NCI-H2171 treated with DMSO at 0.1 percent for 48 hours (cell line): ENCODE results near the gene OR5H6.
"Not testable (repeated sequence)": the region's sequence is repeated elsewhere in the genome, so short reads cannot be mapped to it uniquely, and the experiment has no call there.

Experiments
- DNase-seq: peaks from one replicate; lab custom pipeline; 2025; lab: John Stamatoyannopoulos, UW

Gene OR5H6

DNA sequence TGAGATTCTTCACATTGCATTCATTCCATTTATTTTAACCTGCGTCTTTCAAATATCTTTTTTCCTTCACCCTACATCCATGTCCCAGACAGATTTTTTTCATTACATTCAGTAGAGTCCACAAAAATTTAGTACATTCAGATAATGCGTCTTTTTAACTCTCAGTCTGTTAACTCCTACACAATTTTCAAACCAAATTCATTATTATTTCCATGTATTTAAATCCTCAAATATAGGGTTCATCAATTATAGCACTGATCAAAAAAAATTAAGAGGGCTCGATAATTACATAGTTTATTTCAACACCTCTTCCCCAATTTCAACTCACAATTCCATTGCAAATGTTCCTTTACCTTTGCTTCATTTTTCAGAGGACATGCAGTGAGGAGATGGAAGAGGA is at the start of gene OR5H6:
Gene OR5H6, plus strand, starts transcription at position 301 of the 400 bp plus-strand sequence. Its CDS starts 89 bp downstream, at position 390.
- no peak for DNase-seq

DNA sequence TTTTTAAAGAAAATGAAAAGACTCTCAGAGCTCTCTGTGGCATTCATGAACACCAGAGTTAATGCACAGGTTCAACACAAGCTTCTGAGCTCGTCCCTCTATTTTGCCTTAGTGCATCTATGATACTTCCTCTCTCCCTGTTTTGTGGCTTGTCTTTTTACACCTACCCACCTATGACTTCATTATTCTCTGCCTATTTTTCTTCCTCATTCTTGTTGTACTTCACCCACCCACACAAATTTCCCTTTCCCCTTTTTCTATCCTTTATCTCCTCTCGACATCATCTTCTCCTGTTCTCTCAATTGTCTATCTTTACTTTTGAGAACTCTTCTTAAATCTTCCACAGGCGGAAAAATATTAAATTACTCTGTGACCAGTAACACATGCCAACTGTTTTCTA is 49.0 kb upstream of the OR5H6 start:
- no peak for DNase-seq

DNA sequence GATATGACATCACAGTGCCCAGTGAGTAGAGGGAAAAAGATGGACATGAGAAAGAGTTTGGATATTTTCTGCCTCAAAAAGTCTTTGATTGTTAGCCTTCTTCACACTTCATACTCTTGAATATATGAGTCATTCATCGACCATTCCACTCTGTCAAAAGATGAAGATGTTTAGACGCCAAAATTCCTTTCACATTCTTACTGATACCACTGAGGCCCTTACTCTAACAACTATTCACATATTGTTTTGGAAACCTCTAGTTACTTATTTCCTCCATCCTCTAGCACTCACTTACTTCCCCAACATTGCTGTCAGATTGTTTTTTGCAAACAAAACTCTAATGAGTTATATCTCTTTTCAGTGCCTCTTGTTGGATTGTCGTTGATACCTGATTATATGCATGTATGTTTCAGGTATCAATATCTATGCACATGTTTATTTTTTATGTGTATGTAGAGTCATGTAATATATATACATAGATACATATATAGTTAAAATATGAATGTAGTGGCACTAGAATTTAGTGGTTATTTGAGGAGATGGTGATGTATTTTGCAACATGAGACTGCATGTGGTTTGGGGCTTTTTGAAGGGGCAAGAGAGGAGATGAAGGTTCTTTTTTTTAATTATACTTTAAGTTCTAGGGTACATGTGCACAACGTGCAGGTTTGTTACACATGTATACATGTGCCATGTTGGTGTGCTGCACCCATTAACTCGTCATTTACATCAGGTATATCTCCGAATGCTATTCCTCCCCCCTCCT is 40.0 kb upstream of the OR5H6 start:
- DNase-seq = no peak

DNA sequence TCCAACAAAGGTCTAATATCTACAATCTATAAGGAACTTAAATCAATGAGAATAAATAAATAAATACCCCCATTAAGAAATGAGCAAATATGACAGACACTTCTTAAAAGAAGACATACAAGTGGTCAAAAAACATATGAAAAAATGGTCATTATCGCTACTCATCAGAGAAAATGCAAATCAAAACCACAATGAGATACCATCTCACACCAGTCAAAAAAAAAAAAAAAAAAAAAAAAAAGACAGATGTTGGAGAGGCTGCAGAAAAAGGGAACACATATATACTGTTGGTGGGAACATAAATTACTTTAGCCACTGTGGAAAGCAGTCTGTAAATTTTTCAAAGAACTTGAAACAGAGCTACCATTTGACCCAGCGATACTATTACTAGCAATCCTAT is 31.6 kb upstream of the OR5H6 start:
- DNase-seq = no peak

DNA sequence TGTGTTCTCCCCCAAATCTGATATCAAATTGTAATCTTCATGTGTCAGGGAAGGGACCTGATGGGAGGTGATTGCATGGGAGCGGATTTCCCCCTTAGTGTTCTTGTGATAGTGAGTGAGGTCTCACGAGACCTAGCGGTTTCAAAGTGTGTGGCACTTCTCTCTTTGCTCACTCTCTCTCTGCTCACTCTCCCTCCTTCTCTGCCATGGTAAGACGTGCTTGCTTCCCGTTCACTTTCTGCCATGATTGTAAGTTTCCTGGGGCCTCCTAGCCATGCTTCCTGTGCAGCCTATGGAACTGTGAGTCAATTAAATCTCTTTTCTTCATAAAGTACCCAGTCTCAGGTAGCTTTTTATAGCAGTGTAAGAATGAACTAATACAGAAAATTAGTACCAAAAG is 30.6 kb upstream of the OR5H6 start:
- DNase-seq = no peak

DNA sequence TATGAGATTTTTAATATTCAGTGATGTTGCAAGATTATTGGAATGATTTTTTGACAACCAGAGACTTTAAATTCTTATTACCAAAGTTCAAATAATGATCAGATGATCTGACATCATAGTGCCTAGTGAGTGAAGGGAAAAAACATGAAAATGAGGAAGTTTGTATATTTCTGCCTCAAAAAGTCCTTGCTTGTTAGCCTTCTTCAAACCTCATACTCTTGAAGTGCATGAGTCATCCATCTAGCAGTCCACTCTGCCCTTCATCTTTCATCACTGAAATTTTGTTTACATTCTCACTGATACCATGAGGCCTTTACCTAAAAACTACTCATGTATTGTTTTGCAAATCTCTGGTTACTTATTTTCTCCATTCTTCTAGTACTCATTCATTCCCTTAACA is 23.9 kb upstream of the OR5H6 start:
- no peak for DNase-seq

DNA sequence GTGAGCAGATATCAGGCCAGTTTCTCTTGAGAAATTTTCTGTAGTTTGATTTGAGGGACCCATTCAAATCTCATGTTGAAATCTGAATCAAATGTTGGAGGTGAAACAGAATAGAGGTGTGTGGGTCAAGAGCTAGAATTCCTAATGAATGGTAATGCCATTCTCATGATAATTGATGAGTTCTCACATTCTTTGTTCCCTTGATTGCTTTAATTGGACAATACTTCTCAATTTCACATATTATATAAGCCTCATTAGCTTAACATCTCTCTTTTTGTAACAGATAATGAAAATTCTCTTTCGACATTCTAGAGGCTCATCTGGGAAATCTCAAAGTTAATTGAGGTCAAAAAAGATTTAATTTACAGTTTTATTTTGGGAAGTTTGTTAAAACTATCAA is 21.9 kb upstream of the OR5H6 start:
- DNase-seq = no peak

DNA sequence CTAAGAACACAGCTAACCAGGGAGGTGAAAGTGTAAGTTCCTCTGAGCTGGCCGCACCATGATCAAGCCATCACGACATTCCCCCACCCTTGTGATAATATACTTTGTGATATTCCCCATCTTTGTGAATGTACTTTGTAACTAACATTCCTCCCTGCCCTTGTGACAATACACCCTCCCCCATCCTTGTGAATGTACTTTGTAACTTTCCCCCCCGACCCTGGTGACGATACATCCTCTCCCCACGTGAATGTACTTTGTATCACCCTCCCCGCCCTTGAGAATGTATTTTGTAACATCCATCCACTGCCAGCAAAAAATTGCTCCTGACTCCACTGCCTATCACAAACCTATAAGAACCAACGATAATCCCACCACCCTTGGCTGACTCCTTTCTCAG is 20.2 kb upstream of the OR5H6 start:
- DNase-seq = no peak

DNA sequence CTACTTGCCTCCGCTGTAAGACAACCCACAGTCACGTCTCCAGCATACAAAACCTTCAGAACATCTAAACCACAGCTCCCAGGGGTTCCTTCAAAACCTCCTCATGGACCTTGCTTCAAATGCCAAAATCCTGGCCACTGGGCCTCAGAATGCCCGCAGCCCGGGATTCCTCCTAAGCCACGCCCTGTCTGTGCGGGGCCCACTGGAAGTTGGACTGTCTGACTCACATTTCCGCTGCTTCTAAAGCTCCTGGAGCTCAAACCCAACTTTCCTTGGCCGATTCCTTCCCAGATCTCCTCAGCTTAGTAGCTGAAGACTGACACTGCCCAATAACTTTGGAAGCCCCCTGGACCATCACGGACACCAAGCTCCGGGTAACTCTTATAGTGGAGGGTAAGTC is 17.9 kb upstream of the OR5H6 start:
- no peak for DNase-seq

DNA sequence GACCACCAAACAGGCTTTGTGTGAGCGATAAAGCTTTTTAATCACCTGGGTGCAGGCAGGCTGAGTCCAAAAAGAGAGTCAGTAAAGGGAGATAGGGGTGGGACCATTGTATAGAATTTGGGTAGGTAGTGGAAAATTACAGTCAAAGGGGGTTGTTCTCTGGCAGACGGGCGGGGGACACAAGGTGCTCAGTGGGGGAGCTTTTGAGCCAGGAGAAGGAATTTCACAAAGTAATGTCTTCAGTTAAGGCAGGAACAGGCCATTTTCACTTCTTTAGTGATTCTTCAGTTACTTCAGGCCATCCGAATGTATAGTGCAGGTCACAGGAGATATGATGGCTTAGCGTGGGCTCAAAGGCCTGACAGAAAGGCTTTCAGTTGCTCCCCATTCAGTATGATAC is 8.0 kb upstream of the OR5H6 start:
- DNase-seq = not testable (repeated sequence)

DNA sequence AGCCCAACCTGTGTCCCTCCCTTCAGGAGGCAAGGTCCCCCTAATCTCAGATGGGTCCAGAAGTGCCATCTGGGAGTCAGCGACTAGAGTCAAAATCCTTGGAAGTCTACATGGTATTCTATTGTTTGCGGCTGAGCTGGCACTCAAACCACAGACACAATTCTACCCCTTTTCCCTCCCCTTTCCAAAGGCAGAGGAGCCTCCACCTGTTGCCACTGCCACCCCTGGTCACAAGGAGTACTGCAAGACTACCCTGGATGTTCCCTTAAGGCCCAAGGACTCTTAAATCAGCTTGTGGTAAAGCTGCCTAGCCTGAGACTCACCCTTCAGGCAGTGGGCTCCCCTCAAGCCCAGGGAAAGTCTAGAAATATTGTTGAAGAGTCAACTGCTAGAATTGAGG is 4.3 kb upstream of the OR5H6 start:
- peak; percentile 19 for DNase-seq

DNA sequence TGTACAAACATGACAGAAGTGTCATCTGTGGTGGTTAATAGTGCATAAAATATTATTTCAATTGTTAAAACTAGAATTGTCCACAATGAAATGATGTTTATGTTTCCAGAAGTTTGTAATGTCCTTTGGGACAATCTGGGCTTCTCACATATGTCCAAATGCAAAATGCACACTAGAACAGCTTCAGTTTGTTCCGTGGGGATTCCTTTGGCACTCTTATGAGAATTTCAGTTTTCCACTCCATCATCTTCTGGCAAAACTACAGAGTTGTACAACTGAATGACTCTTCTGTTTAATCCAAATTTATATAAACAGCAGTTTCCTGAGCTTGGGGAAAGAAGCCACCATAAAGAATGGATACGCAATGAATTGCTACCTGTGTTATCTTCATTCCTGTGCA is 2.0 kb upstream of the OR5H6 start:
- DNase-seq = no peak

DNA sequence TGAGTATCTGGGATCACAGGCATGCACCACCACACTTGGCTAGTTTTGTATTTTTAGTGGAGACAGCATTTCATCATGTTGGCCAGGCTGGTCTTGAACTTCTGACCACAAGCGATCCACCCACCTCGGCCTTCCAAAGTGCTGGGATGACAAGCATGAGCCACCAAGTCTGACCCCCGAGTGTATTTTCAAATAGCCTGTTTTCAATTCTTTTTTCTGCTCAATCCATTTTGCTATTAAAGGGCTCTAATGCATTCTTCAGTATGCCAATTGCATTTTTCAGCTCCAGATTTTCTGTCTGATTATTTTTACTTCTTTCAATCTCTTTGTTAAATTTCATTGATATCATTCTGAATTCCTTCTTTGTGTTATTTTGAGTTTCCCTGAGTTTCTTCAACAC is 5.8 kb downstream of the OR5H6 start:
- no peak for DNase-seq

DNA sequence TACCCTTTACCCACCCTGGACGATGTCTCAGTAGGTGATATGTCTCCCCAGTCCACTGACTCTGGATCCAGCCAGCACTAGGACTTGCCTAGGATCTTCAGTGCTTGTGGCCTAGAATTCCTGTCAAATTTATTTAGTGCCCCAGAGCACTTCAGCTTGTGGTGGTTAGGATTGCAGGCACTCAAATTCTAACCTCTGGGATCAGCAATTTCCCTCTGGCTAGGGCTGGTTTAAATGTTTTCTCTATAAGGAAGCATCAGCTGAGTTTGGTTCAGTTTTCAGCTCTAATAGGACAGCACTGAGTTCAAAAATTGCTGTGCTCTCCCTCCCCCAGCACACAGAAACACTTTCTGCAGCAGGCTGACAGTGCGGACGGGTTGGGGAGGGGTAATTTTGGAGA is 8.1 kb downstream of the OR5H6 start:
- DNase-seq = no peak

DNA sequence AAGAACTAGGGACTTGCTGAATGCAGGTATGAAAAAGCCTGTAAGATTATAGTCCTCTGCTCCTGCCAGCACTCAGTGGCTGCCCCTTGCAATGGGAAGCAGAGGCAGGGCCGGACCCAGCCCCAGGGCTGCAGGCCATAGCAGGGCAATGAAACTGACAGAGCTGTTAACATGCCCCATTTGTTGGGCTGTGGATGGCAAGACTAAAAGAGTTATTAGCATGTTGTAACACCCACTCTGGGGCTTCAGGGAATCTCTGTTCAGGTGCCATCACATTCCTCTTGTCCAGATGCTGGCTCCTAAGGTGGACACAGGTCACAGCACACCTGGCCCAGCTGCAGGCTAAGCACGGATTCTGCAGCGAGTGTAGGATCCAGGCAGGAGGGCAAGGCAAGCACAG is 10.9 kb downstream of the OR5H6 start:
- DNase-seq = no peak

DNA sequence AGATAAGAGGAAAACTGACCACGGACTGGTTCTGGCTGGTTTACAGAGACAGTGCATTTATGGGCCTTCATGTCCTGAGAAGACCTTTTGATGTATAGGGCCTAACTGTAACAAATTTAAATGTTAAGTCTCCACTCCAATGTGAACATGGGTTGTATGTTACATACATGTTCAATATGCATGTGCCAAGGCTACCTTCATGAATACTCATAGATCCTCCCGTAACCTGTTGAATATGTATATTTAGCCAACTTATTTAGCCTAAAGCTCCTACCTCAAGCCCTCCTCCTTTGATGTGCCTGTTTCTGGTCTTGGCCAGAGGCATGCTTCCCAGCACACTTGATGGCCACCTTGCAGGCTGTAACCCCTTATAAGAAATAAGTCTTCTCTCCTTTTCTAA is 18.2 kb downstream of the OR5H6 start, which contains the start of gene OR5H2:
Gene OR5H2, plus strand, starts transcription at position 301 of the 400 bp plus-strand sequence. CDS start 398 bp downstream, outside the sequence.
- no peak for DNase-seq

DNA sequence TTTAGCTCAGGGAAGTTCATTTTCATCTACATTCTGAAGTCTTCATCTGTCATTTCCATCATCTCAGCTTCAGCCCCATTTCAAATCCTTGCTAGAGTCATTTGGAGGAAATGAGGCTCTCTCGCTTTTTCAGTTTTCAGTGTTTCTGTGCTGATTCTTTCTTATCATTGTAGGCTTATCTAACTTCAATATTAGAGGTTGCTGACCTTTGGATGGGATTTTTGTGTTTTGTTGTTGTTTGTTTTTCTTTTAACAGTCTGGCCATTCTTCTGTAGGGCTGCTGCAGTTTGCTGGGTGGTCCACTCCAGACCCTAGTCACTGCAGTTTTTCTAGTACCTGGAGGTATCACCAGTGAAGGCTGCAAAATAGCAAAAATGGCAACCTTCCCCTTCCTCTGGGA is 26.9 kb downstream of the OR5H6 start:
- no peak for DNase-seq

DNA sequence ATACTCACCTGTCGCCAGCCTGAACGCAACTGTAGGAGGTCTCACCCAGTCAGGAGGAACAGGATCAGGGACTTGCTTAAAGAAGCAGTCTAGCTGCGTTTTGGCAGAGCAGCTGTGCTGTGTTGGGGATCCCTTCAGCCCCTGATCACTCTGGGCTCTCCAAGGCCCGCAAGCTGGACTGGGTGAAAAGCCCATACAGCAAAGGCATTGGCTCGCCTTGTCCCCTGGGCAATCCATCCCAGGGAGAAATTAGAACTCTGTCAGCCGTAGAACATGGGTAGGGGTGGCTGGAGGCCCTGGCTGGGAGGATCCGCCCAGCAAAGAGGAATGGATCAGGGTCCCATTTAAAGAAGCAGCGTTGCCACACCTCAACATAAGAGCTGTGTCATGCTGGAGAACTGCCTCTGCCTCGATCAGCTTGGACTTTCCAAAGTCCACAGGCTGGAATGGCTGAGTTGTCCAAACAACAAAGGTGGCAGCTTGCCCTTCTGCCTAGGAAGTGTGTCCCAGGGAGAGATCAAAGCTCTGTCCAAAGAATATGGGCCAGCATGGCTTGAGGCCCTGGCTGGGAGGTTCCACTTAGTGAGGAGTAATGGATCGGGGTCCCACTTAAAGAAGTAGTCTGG is 27.4 kb downstream of the OR5H6 start:
- no peak for DNase-seq
